ENCODE measurements around the gene PRIMPOL.
"Not testable (repeated sequence)": the region's sequence is repeated elsewhere in the genome, so short reads cannot be mapped to it uniquely, and the experiment has no call there.

The PRIMPOL gene

DNA sequence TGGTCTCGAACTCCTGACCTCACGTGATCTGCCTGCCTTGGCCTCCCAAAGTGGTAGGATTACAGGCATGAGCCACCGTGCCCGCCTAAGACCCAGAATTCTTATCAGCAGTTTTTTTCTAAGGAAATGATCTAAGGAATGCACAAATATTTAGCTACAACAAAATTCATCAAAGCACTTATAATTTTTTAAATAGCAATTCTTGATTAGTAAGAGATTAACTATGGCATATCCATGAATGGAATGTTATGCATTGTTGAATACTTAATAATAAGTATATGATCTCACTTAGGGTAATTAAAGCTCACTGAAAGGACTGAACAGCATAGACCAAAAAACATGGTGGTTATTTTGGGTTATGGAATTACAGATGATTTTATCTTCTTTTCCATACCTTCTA, 66.0 kb downstream of the PRIMPOL start:
- DNase-seq = no peak

DNA sequence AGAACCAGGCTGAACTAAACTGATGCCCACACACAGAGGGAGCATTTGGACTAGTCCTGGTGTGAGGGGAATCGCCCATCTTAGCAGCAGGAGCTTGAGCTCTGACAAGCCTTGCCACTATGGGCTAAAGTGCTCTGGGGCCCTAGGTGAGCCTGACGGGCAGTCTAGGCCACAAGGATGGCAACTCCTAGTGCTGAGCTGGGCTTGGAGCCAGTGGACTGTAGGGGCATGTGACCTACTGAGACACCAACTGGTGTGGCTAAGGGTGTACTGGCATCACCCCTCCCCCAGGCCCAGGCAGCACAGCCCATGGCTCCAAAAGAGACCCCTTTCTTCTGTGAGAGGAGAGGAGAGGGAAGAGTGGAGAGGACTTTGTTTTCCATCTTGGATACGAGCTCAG, 69.9 kb downstream of the PRIMPOL start:
- no peak for DNase-seq

DNA sequence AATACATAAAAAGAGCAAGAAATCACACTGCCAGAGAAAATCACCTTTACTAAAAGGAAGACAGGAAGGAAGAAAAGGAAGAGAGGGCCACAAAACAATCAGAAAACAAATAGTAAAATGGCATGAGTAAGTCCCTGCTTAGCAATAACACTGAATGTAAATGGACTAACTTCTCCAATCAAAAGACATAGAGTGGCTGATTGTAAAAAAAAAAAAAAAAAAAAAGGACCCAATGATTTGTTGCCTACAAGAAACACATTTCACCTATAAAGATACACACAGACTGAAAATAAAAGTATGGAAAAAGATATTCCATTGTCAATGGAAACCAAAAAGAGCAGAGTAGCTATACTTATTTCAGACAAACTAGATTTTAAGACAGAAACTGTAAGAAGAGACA, 71.7 kb downstream of the PRIMPOL start:
- no peak for DNase-seq

DNA sequence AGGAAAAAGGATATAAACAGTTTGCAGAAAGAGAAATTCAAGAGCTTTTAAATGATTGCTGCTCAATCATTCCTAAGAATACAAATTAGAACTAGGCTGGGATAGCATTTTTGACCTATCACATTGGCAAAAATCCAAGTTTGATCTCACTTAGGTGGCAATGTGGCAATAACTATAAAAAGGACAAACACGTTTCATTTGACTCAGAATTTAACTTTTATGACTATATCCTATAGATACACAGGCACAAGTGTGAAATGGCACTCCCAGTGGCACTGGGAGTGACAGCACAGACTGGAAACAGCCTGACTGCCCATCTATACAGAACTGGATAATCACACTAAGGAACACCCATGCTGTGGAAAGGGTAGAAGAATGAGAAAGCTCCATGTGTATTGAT, 73.3 kb downstream of the PRIMPOL start:
- no peak for DNase-seq

DNA sequence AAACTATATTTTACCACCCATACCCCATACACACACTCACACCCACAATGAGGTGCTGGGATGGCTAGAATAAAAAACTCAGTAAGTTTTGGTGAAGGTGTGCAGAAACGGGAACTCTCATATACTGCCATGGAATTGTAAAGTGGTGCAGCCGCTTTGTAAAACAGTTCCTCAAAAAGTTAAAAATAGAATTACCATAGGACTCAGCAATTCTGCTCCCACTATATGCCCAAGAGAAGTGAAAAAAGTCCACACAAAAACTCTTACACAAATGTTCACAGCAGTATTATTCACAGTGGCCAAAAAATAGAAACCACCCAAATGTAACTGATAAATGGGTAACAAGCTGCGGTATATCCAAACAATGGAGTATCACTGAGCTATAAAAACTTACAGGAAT, 77.9 kb downstream of the PRIMPOL start:
- no peak for DNase-seq

DNA sequence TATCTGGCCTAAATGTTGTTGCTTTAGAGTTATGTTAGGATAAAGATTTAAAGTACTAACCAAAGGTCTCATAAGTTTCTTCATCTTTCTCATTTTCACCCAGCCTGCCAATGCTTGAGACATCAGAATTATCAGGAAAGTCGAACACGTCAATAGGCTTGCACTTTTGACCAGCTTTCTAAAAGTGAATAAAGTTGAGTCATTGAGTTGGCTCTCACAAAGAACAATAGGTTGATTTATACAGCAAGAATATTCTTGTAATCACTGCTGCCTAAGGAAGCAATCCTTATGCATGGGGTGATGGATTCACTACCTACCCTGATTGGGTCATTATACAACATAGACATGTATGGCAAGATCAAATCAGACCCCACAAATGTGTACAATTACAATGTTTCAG, 79.3 kb downstream of the PRIMPOL start:
- no peak for DNase-seq

DNA sequence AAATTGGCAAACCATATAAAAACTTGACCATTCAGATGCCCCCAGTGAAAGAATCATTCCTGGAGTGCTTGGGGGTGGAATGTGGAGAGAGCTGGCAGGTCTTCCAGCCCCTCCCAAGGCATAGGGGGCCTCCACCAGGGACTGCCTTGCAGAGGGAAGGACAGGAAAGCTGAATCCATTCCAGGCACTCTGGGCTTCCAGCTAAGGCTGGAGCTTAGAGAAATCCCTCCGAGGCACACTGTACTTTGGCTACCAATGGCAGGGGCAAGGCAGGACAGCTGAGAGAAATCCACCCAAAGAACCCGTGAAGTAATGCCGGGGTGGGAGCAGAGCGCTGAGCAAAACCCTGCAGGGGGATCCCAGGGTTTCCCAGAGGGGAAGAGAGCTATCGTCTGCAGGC, 80.4 kb downstream of the PRIMPOL start:
- DNase-seq = no peak

DNA sequence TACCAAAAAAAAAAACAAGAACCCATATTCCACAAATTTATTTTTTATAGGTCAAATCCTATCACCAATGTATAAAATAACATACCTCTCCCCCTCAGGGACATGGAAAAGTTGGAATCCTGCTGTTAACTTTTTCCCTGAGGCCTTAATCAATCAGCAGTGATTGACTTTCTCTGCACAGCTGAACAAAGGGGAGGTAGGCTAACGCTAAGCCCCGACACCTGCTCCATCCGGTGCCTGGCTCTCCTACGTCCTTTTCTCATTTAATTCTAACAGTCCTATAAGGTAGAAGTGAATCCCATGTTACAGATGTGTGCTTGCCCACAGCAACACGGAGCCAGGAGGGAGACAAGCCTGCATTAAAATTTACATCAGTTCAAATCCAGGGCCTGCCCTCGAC, 81.5 kb downstream of the PRIMPOL start:
- no peak for DNase-seq

DNA sequence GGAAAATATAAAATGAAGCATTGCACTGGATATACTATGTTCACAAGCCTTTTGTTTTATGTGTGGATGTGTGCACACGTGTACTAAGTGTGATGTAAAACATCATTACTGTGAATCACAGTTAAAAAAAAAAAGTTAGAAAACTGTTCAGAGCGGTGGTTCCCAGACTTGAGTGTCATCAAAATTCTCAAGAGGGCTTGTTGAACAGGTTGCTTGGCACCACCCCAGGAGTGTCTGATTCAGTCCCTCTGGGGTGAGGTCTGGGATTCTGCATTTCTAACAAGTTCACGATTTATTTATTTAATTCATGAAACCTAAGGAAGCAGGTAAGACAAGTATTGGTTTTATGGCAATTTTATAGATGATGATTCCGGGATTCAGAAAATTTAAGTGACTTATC, 82.6 kb downstream of the PRIMPOL start:
- no peak for DNase-seq

DNA sequence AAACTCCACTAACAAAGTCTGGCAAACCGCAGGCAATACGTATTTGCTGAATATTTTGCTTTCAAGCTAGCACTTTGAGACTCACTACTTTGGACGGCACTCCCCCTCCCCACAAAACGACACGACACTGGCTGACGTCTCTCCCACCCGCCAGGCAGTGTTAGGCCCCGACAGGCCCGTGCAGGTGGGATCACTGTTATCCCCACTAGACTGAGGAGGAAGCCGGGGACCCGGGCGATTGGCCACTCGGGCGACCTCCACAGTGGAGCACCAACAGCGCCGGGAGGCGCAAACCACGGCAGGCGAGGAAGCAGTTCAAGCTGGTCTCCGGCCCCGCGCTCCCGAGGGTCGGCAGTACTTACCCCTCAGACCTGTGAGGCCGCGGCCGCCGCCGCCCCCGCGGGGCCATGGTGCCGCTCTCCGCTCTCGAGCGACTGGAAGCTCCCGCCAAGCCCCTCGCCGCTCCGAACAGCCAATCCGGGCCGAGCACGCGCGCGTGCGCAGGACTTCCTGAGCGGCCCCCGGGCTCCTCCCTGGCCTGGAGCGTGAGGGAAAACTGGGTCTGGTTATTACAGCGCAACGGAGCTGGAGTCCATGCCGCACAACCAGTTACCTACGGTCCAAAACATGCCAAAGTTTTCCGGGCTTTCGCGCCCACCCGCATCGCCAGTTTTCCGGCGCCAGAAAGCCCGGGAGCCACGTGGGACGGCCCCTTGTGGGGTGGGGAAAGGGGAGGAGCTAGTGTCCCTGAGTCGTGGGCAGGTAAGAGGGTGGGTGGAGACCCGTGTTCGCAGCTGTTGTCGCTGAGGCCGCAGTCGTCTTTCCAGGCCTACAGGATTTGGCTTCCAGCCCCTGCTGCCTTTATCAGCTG, 84.4 kb downstream of the PRIMPOL start, which contains the start of gene CENPU:
TSS of gene CENPU (minus strand) at position 443 of the 871 bp plus-strand sequence. CDS start at position 409, 34 bp downstream.
- DNase-seq = peak; percentile 95 to 97

DNA sequence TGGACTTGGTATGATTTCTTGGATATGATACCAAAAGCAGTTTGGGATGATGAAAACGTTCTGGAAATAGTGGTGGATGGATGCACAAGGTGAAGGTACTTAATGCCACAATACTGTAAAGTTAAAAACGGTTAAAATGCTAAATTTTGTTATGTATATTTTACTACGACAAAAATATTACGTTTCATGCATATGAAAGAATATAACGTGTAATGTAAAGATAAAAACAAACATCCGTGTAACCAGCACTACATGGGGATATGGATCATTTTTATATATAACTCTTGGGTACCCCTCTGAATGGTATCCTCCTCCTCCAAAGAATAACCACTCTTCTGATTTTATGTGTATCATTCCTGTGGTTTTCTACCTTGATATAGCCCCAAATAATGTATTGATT, 85.2 kb downstream of the PRIMPOL start:
- no peak for DNase-seq

DNA sequence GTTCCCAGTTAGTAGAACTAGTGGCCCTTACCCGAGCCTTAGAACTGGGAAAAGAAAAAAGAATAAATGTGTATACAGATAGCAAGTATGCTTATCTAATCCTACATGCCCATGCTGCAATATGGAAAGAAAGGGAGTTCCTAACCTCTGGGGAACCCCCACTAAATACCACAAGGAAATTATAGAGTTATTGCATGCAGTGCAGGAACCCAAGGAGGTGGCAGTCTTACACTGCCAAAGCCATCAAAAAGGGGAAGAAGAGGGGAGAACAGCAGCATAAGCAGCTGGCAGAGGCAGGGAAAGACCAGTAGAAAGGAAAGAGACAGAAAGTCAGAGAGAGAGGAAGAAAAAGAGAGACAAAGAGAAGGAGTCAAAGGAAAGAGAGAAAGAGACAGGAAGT, 90.0 kb downstream of the PRIMPOL start:
- DNase-seq = peak in 1 of 2 donors; percentile 28

DNA sequence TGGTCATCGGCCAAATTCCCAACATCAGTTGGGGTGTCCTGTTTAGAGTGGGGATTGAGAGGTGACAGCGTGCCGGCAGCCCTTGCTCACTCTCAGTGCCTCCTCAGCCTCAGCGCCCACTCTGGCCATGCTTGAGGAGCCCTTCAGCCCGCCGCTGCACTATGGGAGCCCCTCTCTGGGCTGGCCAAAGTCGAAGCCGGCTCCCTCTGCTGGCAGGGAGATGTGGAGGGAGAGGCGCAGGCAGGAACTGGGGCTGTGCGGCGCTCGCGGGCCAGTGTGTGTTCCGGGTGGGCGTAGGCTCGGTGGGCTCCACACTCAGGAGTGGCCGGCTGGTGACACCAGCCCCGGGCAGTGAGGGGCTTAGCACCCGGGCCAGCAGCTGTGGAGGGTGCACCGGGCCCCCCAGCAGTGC, 91.4 kb downstream of the PRIMPOL start:
- no peak for DNase-seq

DNA sequence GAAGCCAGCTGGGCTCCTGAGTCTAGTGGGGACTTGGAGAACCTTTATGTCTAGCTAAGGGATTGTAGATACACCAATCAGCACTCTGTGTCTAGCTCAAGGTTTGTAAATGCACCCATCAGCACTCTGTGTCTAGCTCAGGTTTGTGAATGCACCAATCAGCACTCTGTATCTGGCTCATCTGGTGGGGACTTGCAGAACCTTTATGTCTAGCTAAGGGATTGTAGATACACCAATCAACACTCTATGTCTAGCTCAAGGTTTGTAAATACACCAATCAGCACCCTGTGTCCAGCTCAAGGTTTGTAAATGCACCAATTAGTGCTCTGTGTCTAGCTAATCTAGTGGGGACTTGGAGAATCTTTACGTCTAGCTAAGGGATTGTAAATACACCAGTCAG, 92.1 kb downstream of the PRIMPOL start:
- DNase-seq = not testable (repeated sequence)

DNA sequence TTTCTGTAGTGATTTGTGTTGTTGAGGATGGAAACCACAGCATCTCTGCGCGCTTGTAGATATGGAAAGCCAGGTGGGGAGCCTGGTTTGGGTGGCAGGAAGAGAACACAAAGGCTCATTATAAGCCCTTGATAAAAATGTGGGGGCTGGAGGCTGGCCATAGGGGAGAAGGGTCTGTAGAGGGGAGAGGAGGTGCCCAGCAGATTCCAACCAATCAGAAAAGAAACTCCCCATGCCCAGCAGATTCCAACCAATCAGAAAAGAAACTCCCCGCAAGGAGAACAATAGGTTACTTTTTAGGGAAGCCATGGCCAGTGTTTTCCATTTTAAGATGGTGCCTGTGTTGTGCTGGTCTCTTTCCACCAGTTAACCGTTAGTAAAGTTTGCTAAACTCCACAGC, 94.1 kb downstream of the PRIMPOL start:
- no peak for DNase-seq

DNA sequence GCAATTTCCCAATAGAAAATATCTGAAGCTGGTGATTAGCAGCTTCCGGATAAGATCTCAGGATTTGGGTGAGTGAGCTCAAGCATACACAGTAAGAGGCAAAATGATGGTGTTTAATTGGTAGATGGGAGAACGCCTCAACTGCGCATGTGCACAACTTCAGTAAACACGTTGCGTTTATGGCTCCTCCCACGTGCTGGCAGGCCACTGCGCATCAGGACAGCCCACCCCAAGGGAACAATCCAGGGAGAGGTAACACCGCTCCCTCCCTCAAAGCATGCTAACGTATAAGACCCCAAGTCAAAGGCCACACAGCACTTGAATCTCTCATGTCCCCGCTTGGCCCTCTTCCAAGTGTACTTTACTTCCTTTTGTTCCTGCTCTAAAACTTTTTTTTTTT, 94.7 kb downstream of the PRIMPOL start:
- no peak for DNase-seq

Data from CD4-positive, alpha-beta T cell treated with Interferon alpha-2 for 1 hour (primary cell).